ENCODE results near the gene NDUFB8.
"Not testable (repeated sequence)": the region's sequence is repeated elsewhere in the genome, so short reads cannot be mapped to it uniquely, and the experiment has no call there.

Gene NDUFB8

GRCh38 chr10:100529475-100530298 is at the start of gene NDUFB8:
TSS of gene NDUFB8 (minus strand) at chr10:100529871. CDS start at chr10:100529851, 20 bp downstream.
- peak; percentile 54 to 57 for DNase-seq (ENCODE audit: low read depth in 2 of 2)

GRCh38 chr10:100576282-100576635 is 46.6 kb upstream of the NDUFB8 start:
- DNase-seq (ENCODE audit: low read depth in 2 of 2) = no peak

GRCh38 chr10:100575585-100576281 is 46.1 kb upstream of the NDUFB8 start:
- no peak for DNase-seq (ENCODE audit: low read depth in 2 of 2)

GRCh38 chr10:100575146-100575545 is 45.5 kb upstream of the NDUFB8 start:
- DNase-seq (ENCODE audit: low read depth in 2 of 2) = not testable (repeated sequence)

- DNase-seq (ENCODE audit: low read depth in 2 of 2) = no peak
Measured at GRCh38 chr10:100571084-100571856, 41.6 kb upstream of the NDUFB8 start.

- DNase-seq (ENCODE audit: low read depth in 2 of 2) = no peak
Measured at GRCh38 chr10:100570506-100570905, 40.8 kb upstream of the NDUFB8 start.

GRCh38 chr10:100569687-100570481 is 40.2 kb upstream of the NDUFB8 start:
- no peak for DNase-seq (ENCODE audit: low read depth in 2 of 2)

- no peak for DNase-seq (ENCODE audit: low read depth in 2 of 2)
Measured at GRCh38 chr10:100568912-100569311, 39.2 kb upstream of the NDUFB8 start.

GRCh38 chr10:100567826-100568225 is 38.2 kb upstream of the NDUFB8 start:
- DNase-seq (ENCODE audit: low read depth in 2 of 2) = no peak

GRCh38 chr10:100567249-100567648 is 37.6 kb upstream of the NDUFB8 start:
- no peak for DNase-seq (ENCODE audit: low read depth in 2 of 2)

GRCh38 chr10:100566561-100566960 is 36.9 kb upstream of the NDUFB8 start:
- DNase-seq (ENCODE audit: low read depth in 2 of 2) = no peak

GRCh38 chr10:100565206-100565985 is 35.7 kb upstream of the NDUFB8 start:
- no peak for DNase-seq (ENCODE audit: low read depth in 2 of 2)

- peak; percentile 31 to 35 for DNase-seq (ENCODE audit: low read depth in 2 of 2)
Measured at GRCh38 chr10:100562008-100562672, 32.5 kb upstream of the NDUFB8 start.

- no peak for DNase-seq (ENCODE audit: low read depth in 2 of 2)
Measured at GRCh38 chr10:100561005-100561404, 31.3 kb upstream of the NDUFB8 start.

GRCh38 chr10:100560248-100560647 is 30.6 kb upstream of the NDUFB8 start:
- DNase-seq (ENCODE audit: low read depth in 2 of 2) = no peak

- no peak for DNase-seq (ENCODE audit: low read depth in 2 of 2)
Measured at GRCh38 chr10:100554902-100555301, 25.2 kb upstream of the NDUFB8 start.

GRCh38 chr10:100553929-100554328 is 24.3 kb upstream of the NDUFB8 start:
- no peak for DNase-seq (ENCODE audit: low read depth in 2 of 2)

GRCh38 chr10:100551738-100552137 is 22.1 kb upstream of the NDUFB8 start:
- no peak for DNase-seq (ENCODE audit: low read depth in 2 of 2)

- DNase-seq (ENCODE audit: low read depth in 2 of 2) = no peak
Measured at GRCh38 chr10:100551196-100551595, 21.5 kb upstream of the NDUFB8 start.

GRCh38 chr10:100544950-100545349 is 15.3 kb upstream of the NDUFB8 start:
- no peak for DNase-seq (ENCODE audit: low read depth in 2 of 2)

Data from fibroblast of skin of left biceps (primary cell).